MM.1S (cell line): ENCODE data around the gene CDC37L1.
"Not testable (repeated sequence)": the region's sequence is repeated elsewhere in the genome, so short reads cannot be mapped to it uniquely, and the experiment has no call there.

ENCODE experiments used
- DNase-seq: peaks from one replicate; pipeline ENCODE4 v3.0.0-alpha.2; 2015
- H2AFZ ChIP-seq: fragments of 300-600 bp; sonication (generic); 2 replicates; pipeline ENCODE4 v1.6.0; 2016; ENCODE audit warnings: antibody characterized with exemption, low read length
- H3F3A ChIP-seq: fragments of 300-600 bp; sonication (generic); 2 replicates; pipeline ENCODE4 v1.6.1; 2016; ENCODE audit warnings: mild to moderate bottlenecking, antibody characterized with exemption, low read length, moderate library complexity, mixed read lengths; ENCODE audit not compliant: insufficient read depth
- H3K27ac ChIP-seq: fragments of 300-600 bp; sonication (generic); 2 replicates; pipeline ENCODE4 v1.5.1; 2016; ENCODE audit warnings: mild to moderate bottlenecking, low read length
- H3K27me3 ChIP-seq: fragments of 300-600 bp; sonication (generic); replicated peaks from 2 replicates; pipeline ENCODE4 v1.6.0; 2016; ENCODE audit warnings: low read length; ENCODE audit not compliant: insufficient read depth
- H3K36me3 ChIP-seq: fragments of 300-600 bp; sonication (generic); replicated peaks from 2 replicates; pipeline ENCODE4 v1.6.1; 2016; ENCODE audit warnings: mild to moderate bottlenecking, low read length, mixed read lengths; ENCODE audit not compliant: insufficient read depth
- H3K4me1 ChIP-seq: fragments of 300-600 bp; sonication (generic); 2 replicates; pipeline ENCODE4 v1.6.1; 2016; ENCODE audit warnings: low read length, mixed read lengths
- H3K4me2 ChIP-seq: fragments of 300-600 bp; sonication (generic); 2 replicates; pipeline ENCODE4 v1.6.0; 2016; ENCODE audit warnings: low read depth, low read length
- H3K4me3 ChIP-seq: fragments of 300-600 bp; sonication (generic); 2 replicates; pipeline ENCODE4 v1.5.1; 2016; ENCODE audit warnings: low read length, mixed read lengths
- H3K79me2 ChIP-seq: fragments of 300-600 bp; sonication (generic); 2 replicates; pipeline ENCODE4 v1.6.1; 2016; ENCODE audit warnings: mixed run types, low read length, mixed read lengths
- H3K9ac ChIP-seq: fragments of 300-600 bp; sonication (generic); 2 replicates; pipeline ENCODE4 v1.6.1; 2016; ENCODE audit warnings: low read length, mixed read lengths
- H3K9me2 ChIP-seq: fragments of 300-600 bp; sonication (generic); replicated peaks from 2 replicates; pipeline ENCODE4 v1.6.1; 2016; ENCODE audit warnings: mild to moderate bottlenecking, low read length, mixed read lengths; ENCODE audit not compliant: insufficient read depth
- H3K9me3 ChIP-seq: fragments of 300-600 bp; sonication (generic); replicated peaks from 2 replicates; pipeline ENCODE4 v1.6.1; 2016; ENCODE audit warnings: mild to moderate bottlenecking, low read length, mixed read lengths; ENCODE audit not compliant: insufficient read depth
- H4K20me1 ChIP-seq: fragments of 300-600 bp; sonication (generic); 2 replicates; pipeline ENCODE4 v1.6.1; 2016; ENCODE audit warnings: mild to moderate bottlenecking, low read length, moderate library complexity, mixed read lengths; ENCODE audit not compliant: insufficient read depth
- EZH2 ChIP-seq: fragments of 300-600 bp; sonication (generic); optimal IDR thresholded peaks from 2 replicates; pipeline ENCODE3; 2017; ENCODE audit warnings: low read depth, mild to moderate bottlenecking, antibody characterized with exemption, low read length, mixed read lengths
- EZH2phosphoT487 ChIP-seq: fragments of 300-600 bp; sonication (generic); IDR thresholded peaks from 2 replicates; pipeline ENCODE4 v1.6.1; 2018; ENCODE audit warnings: antibody characterized with exemption, low read length
- TF ChIP-seq, protein P1 (sequence below): fragments of 300-600 bp; sonication (generic); IDR thresholded peaks from 2 replicates; pipeline ENCODE4 v1.5.1; 2016; ENCODE audit warnings: antibody characterized with exemption, low read length, mixed read lengths

Gene CDC37L1

DNA sequence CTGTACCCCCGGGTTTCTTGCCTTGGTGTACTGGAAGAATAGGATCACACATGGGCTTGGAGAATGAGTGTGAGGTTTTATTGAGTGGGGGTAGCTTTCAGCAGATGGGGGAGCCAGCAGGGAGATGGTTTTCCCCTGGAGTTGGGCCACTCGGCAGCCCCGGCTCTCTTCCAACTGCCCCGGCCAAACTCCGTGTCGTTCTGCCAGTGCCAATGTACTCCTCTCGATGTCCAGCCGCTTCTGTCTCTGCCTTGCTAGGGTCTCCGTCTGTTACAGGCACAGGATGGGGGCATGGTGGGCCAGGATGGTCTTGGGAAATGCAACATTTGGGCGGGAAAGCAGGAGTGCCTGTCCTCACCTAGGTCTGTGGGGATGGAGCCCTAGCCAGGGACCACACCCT is 24.8 kb upstream of the CDC37L1 start:
- no peaks in the 10 kb centered on the region for H3K9me2 ChIP-seq
- H3K36me3 ChIP-seq: no peaks in the 10 kb centered on the region
- no peaks in the 10 kb centered on the region for H3F3A ChIP-seq
- no peak overlapping the region for H3K4me2 ChIP-seq
- H2AFZ ChIP-seq: no peak overlapping the region
- no peaks in the 10 kb centered on the region for H4K20me1 ChIP-seq
- DNase-seq: no peak
- no peak overlapping the region for H3K4me3 ChIP-seq
- TF ChIP-seq, protein P1, sequence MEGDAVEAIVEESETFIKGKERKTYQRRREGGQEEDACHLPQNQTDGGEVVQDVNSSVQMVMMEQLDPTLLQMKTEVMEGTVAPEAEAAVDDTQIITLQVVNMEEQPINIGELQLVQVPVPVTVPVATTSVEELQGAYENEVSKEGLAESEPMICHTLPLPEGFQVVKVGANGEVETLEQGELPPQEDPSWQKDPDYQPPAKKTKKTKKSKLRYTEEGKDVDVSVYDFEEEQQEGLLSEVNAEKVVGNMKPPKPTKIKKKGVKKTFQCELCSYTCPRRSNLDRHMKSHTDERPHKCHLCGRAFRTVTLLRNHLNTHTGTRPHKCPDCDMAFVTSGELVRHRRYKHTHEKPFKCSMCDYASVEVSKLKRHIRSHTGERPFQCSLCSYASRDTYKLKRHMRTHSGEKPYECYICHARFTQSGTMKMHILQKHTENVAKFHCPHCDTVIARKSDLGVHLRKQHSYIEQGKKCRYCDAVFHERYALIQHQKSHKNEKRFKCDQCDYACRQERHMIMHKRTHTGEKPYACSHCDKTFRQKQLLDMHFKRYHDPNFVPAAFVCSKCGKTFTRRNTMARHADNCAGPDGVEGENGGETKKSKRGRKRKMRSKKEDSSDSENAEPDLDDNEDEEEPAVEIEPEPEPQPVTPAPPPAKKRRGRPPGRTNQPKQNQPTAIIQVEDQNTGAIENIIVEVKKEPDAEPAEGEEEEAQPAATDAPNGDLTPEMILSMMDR: no peak
- H3K9me3 ChIP-seq: no peaks in the 10 kb centered on the region
- no peak overlapping the region for H3K9ac ChIP-seq
- H3K4me1 ChIP-seq: no peaks in the 10 kb centered on the region
- H3K27me3 ChIP-seq: no peaks in the 10 kb centered on the region
- H3K27ac ChIP-seq: no peak overlapping the region
- no peaks in the 10 kb centered on the region for H3K79me2 ChIP-seq

DNA sequence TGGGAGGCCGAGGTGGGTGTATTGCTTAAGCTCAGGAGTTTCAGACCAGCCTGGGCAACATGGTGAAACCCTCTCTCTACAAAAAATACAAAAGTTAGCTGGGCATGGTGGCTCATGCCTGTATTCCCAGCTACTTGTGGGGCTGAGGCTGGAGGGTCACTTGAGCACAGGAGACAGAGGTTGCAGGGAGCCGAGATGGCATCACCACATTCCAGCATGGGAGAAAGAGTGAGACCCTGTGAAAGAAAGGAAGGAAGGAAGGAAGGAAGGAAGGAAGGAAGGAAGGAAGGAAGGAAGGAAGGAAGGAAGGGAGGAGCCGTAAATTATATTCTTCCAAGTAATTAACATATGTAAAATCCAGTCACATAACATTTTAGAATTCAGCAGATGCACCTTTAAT is 23.2 kb upstream of the CDC37L1 start:
- DNase-seq, H3K9ac ChIP-seq, H3K4me3 ChIP-seq, H3K9me3 ChIP-seq, H3K4me1 ChIP-seq, H4K20me1 ChIP-seq, H3F3A ChIP-seq, H3K27ac ChIP-seq, H3K36me3 ChIP-seq, H3K4me2 ChIP-seq, H2AFZ ChIP-seq, H3K79me2 ChIP-seq, H3K9me2 ChIP-seq, H3K27me3 ChIP-seq: not testable (repeated sequence)

DNA sequence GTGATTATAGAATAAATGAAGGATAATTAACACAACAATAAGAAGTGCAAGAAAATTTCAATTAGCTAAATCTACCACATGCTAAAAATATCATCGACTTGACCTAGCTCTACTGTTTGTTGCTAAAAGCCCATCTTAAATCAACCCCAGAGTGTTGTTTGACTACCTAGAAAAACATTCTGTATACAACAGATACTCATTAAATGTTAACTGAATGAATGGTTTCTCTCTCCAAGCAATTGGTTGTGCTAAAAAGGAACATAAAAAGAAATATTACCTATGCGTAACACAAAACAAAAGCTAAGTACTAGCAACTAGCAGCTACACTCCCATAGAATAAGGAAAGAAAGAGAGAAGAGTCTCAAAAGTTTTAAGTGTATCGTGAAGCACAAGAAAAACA is 22.7 kb upstream of the CDC37L1 start:
- no peaks in the 10 kb centered on the region for H3K36me3 ChIP-seq
- no peaks in the 10 kb centered on the region for H3K79me2 ChIP-seq
- peaks cover 5% of the 10 kb centered on the region for H3K4me1 ChIP-seq
- H3K4me2 ChIP-seq: no peak overlapping the region
- no peaks in the 10 kb centered on the region for H3K9me2 ChIP-seq
- no peak overlapping the region for H3K4me3 ChIP-seq
- H3K27me3 ChIP-seq: no peaks in the 10 kb centered on the region
- no peak for TF ChIP-seq EZH2
- no peak for TF ChIP-seq EZH2phosphoT487
- H3F3A ChIP-seq: peaks cover 5% of the 10 kb centered on the region
- no peaks in the 10 kb centered on the region for H3K9me3 ChIP-seq
- no peak overlapping the region for H3K27ac ChIP-seq
- no peak overlapping the region for H2AFZ ChIP-seq
- no peak overlapping the region for H3K9ac ChIP-seq
- no peaks in the 10 kb centered on the region for H4K20me1 ChIP-seq
- no peak for DNase-seq

DNA sequence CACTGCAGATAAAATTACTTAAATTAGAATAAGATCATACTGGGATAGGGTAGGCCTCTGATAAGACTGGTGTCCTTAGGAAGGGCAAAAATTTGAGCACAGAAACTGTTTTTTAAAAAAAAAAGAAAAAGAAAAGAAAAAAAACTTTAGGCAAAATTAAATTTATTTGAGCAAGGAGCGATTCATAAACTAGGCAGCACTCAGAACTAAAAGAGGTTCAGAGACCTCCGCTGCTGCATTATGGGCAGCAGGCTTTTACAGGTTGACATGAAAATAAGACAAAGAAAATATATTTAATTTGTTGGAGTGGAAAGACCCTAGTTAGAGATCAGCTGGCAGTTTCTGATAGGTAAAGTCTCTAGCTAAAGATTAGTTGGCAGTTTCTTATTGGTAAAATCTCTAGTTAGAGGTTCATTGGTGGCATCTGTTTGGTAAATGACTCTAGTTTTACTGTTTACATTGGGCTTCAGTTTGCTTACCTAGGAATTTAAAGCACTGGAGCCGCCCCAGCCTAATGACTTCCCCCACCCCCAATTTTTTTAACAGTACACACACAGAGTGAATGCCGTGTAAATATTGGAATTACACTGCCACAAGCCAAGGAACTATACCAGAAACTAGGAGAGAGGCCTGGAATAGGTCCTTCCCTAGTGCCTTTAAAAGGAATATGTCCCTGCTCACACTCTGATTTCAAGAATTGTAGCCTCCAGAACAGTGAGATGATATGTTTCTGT is 21.8 kb upstream of the CDC37L1 start:
- H3K27ac ChIP-seq: no peak overlapping the region
- no peaks in the 10 kb centered on the region for H4K20me1 ChIP-seq
- no peaks in the 10 kb centered on the region for H3K27me3 ChIP-seq
- H3K9me2 ChIP-seq: no peaks in the 10 kb centered on the region
- no peak overlapping the region for H3K4me2 ChIP-seq
- H3K9ac ChIP-seq: no peak overlapping the region
- DNase-seq: no peak
- H3K36me3 ChIP-seq: no peaks in the 10 kb centered on the region
- H3K9me3 ChIP-seq: no peaks in the 10 kb centered on the region
- peaks cover 7% of the 10 kb centered on the region for H3F3A ChIP-seq
- no peak overlapping the region for H3K4me3 ChIP-seq
- no peak for TF ChIP-seq EZH2phosphoT487
- TF ChIP-seq EZH2: no peak
- TF ChIP-seq, protein P1: no peak
- H3K4me1 ChIP-seq: peaks cover 5% of the 10 kb centered on the region
- no peak overlapping the region for H2AFZ ChIP-seq
- H3K79me2 ChIP-seq: no peaks in the 10 kb centered on the region

DNA sequence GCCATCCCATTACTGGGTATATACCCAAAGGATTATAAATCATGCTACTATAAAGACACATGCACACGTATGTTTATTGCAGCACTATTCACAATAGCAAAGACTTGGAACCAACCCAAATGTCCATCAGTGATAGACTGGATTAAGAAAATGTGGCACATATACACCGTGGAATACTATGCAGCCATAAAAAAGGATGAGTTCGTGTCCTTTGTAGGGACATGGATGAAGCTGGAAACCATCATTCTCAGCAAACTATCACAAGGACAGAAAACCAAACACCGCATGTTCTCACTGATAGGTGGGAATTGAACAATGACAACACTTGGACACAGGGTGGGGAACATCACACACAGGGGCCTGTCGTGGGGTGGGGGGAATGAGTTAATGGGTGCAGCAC is 18.7 kb upstream of the CDC37L1 start:
- not testable (repeated sequence) for H2AFZ ChIP-seq, H4K20me1 ChIP-seq, H3K4me2 ChIP-seq, DNase-seq, H3K27ac ChIP-seq, H3K79me2 ChIP-seq, H3K9ac ChIP-seq, H3K4me3 ChIP-seq, H3K9me2 ChIP-seq, H3K27me3 ChIP-seq, H3K9me3 ChIP-seq, H3K36me3 ChIP-seq
- H3K4me1 ChIP-seq: peaks cover 21% of the 10 kb centered on the region
- peaks cover 16% of the 10 kb centered on the region for H3F3A ChIP-seq
